NT2/D1 (cell line): ENCODE data around the gene S100PBP.

Experiments
- DNase-seq: peaks from one replicate; pipeline ENCODE4 v3.0.0-alpha.2; 2011; ENCODE audit warnings: low read depth, low spot score
- H3K27me3 ChIP-seq: 2 replicates; pipeline ENCODE4 v1.6.0; 2011; ENCODE audit warnings: mild to moderate bottlenecking; ENCODE audit not compliant: insufficient read length, insufficient read depth
- H3K36me3 ChIP-seq: 2 replicates; pipeline ENCODE4 v1.6.1; 2011; ENCODE audit warnings: mild to moderate bottlenecking, low read length, mixed read lengths; ENCODE audit not compliant: insufficient read depth, insufficient read length
- H3K4me1 ChIP-seq: 2 replicates; pipeline ENCODE4 v1.5.1; 2011; ENCODE audit not compliant: insufficient read depth, insufficient read length
- H3K4me3 ChIP-seq: 2 replicates; pipeline ENCODE4 v1.5.1; 2011; ENCODE audit warnings: low read depth; ENCODE audit not compliant: insufficient read length
- H3K9ac ChIP-seq: 2 replicates; pipeline ENCODE4 v1.6.0; 2011; ENCODE audit warnings: low read depth; ENCODE audit not compliant: insufficient read length
- H3K9me3 ChIP-seq: 2 replicates; pipeline ENCODE4 v1.5.1; 2011; ENCODE audit warnings: mild to moderate bottlenecking, low read length; ENCODE audit not compliant: insufficient read depth
- SUZ12 ChIP-seq: IDR thresholded peaks from 2 replicates; pipeline ENCODE4 v1.6.1; 2011; ENCODE audit not compliant: insufficient read length, insufficient read depth; ENCODE audit errors: extremely low read depth
- YY1 ChIP-seq: IDR thresholded peaks from 2 replicates; pipeline ENCODE4 v1.6.1; 2011; ENCODE audit not compliant: insufficient read length, insufficient read depth
- ZNF274 ChIP-seq: IDR thresholded peaks from 2 replicates; pipeline ENCODE4 v1.6.1; 2011; ENCODE audit warnings: mild to moderate bottlenecking, low read depth, low read length

The S100PBP gene

GRCh38 chr1:32886828-32887414 lies 69.5 kb downstream of the S100PBP start:
- TF ChIP-seq ZNF274 = no peak
- no peak for TF ChIP-seq SUZ12
- TF ChIP-seq YY1 = no peak
- Histone ChIP-seq H3K4me1 (peaks cover 21% of the 10 kb centered on the region), H3K9me3 (0 out of 2 replicates have a peak, but pooled peaks cover under 1% of the 10 kb centered on the region), H3K4me3 (no peak overlapping the region), H3K36me3 (no peaks in the 10 kb centered on the region), H3K27me3 (peaks cover 45% of the 10 kb centered on the region), H3K9ac (no peak overlapping the region)
- no peak for DNase-seq

- H3K9ac ChIP-seq = no peak overlapping the region
- no peak overlapping the region for H3K4me3 ChIP-seq
- no peak for DNase-seq
- no peak for TF ChIP-seq SUZ12
- no peak for TF ChIP-seq ZNF274
- peaks cover 20% of the 10 kb centered on the region for H3K4me1 ChIP-seq
- peaks cover 7% of the 10 kb centered on the region; the same call in 1 of the 2 replicates for H3K9me3 ChIP-seq
- peaks cover 52% of the 10 kb centered on the region for H3K27me3 ChIP-seq
- no peaks in the 10 kb centered on the region for H3K36me3 ChIP-seq
Measured at GRCh38 chr1:32887623-32888022, 70.2 kb downstream of the S100PBP start.

DNA sequence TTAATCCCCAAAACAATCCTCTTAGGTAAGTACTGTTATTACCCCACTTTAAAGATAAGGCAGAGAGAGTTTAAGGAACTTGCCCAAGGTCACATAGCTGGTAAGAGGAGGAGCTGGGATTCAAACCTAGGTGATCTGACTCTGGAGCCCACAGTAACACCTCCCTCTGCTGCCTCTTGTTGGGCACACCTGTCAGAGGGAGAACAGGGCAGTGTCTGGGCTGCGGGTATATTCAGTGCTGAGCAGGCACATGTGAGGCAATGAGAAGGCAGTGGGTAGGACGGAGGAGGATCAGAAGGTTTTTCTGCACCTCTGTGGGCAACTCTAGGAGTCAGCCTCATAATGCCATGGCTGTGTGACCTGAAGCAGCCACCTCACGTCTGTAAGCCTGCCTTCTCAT lies 70.7 kb downstream of the S100PBP start:
- H3K9ac ChIP-seq = no peak overlapping the region
- peaks cover 53% of the 10 kb centered on the region for H3K27me3 ChIP-seq
- peaks cover 22% of the 10 kb centered on the region for H3K4me1 ChIP-seq
- no peak for TF ChIP-seq ZNF274
- no peak for TF ChIP-seq SUZ12
- no peak for TF ChIP-seq YY1
- no peak for DNase-seq
- H3K4me3 ChIP-seq = no peak overlapping the region
- peaks cover 10% of the 10 kb centered on the region; the same call in 1 of the 2 replicates for H3K9me3 ChIP-seq
- H3K36me3 ChIP-seq = no peaks in the 10 kb centered on the region

GRCh38 chr1:32888677-32889420 lies 71.4 kb downstream of the S100PBP start:
- Histone ChIP-seq H3K9me3 (peaks cover 10% of the 10 kb centered on the region; the same call in 1 of the 2 replicates), H3K36me3 (no peaks in the 10 kb centered on the region), H3K9ac (no peak overlapping the region), H3K4me1 (peaks cover 18% of the 10 kb centered on the region), H3K27me3 (peaks cover 53% of the 10 kb centered on the region), H3K4me3 (no peak overlapping the region)
- no peak for DNase-seq
- no peak for TF ChIP-seq SUZ12
- TF ChIP-seq YY1 = no peak
- TF ChIP-seq ZNF274 = no peak

- Histone ChIP-seq H3K4me3 (no peak overlapping the region), H3K4me1 (peaks cover 13% of the 10 kb centered on the region), H3K27me3 (peaks cover 47% of the 10 kb centered on the region), H3K9ac (no peak overlapping the region), H3K9me3 (peaks cover 10% of the 10 kb centered on the region; the same call in 1 of the 2 replicates), H3K36me3 (peaks cover 1% of the 10 kb centered on the region)
- no peak for TF ChIP-seq SUZ12
- TF ChIP-seq ZNF274 = no peak
- no peak for TF ChIP-seq YY1
- no peak for DNase-seq
Measured at GRCh38 chr1:32889731-32890278, 72.4 kb downstream of the S100PBP start.

DNA sequence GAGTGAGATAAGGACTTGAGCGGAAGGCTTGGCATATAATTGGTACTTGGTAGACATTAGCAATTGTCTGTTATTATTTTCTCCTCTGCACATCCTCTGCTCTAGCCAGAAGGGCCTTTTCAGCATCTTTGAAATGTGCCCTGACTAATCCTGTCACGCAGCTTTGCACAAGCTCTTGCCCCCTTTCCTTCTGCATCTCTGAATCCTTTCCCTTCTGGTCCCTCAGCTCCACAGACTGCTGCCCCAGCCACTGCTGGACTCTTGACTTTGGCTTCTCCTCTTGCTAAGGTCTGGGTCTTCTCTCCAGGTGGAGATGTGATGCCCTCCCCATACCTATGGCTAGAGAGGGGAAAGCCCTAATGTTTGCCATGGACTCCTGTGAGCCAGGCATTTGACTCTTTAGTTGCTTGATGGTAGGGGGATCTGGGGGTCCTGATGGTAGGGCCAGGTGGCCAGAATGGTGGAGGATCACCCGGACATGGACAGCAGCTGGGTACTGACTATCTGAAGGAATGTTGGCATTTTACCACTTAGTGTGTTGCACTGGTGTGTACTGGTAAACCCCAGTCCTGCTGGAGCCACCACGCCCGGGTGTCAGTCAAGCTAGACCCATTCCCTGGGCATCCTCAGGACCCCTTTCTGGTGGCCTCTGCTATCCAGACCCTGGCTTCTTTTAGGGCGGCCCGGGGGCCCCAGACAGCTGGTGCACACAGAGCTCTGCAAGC lies 73.2 kb downstream of the S100PBP start:
- H3K27me3 ChIP-seq = peaks cover 38% of the 10 kb centered on the region
- DNase-seq = no peak
- TF ChIP-seq ZNF274 (no peak), YY1 (no peak), SUZ12 (no peak)
- H3K9me3 ChIP-seq = peaks cover 10% of the 10 kb centered on the region; the same call in 1 of the 2 replicates
- H3K4me1 ChIP-seq = peaks cover 13% of the 10 kb centered on the region
- no peak overlapping the region for H3K4me3 ChIP-seq
- no peak overlapping the region for H3K9ac ChIP-seq
- peaks cover 8% of the 10 kb centered on the region for H3K36me3 ChIP-seq
